ENCODE measurements around the gene C2CD4D. TPM values are rescaled to one million over a fixed set of nuclear protein-coding genes. Genes with fewer than 3 reads are reported as not detected.
"Not testable (repeated sequence)": the region's sequence is repeated elsewhere in the genome, so short reads cannot be mapped to it uniquely, and the experiment has no call there.

Gene C2CD4D
- total and polyA plus RNA-seq, 2 donors (not counting 1 experiment from before 2014, with no cell fraction given) = not detected

DNA sequence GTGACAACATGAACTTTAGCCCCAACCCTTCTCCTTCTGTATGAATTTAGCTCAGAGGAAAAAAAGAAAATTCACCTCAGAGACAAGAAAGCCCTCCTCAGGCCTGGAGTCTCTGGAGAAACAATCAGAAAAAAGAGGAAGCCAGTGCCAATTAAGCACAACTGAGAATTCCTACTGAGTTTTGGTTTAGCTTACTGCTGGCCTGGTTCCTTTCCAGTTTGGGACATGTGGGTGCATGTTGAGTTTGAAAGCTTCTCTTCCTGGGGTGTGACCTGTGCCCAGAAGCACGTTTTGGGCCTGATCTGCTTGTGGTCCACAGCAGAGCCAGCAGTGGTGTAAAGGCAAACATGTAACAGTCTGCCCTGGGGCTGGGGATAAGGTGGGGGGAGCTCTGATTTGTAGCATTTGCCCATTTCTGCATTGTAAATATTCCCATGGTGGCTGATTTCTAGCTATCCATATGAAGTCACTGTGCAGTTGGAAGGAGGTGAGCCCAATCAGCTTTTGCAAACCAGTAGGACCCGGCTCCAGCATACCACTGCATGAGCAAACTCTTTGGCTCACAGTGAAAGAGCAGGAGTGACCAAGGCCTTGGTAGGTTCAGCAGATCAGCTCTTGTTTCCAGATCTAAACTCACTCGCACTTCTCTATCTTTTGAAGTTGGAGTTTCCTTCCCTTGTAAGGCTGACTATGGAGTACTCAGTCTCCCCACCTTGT, 18.6 kb upstream of the C2CD4D start:
- Histone ChIP-seq H3K4me3 (replicated peaks in 1 of 4; ENCODE audit: control extremely low read depth in 1 of 4, insufficient read depth in 1 of 4, low read depth in 3 of 4, low read length in 4 of 4) (no peak overlapping the region), H3K79me2 (ENCODE audit: control insufficient read depth, insufficient read depth, low read length) (no peaks in the 10 kb centered on the region), H3K4me1 (ENCODE audit: control insufficient read depth, extremely low read depth, insufficient read depth, low read length) (no peaks in the 10 kb centered on the region), H3K36me3 (ENCODE audit: control insufficient read depth, insufficient read depth, low read length) (no peaks in the 10 kb centered on the region), H4K20me1 (ENCODE audit: control insufficient read depth, extremely low read depth, insufficient read depth, low read length) (no peaks in the 10 kb centered on the region), H3K9ac (ENCODE audit: insufficient read depth, low read length) (no peak overlapping the region), H2AFZ (ENCODE audit: low read length) (no peak overlapping the region), H3K27ac (ENCODE audit: insufficient read depth, low read length) (no peak overlapping the region), H3K9me3 (ENCODE audit: control insufficient read depth, insufficient read depth, low read depth, low read length) (no peaks in the 10 kb centered on the region), H3K27me3 (ENCODE audit: control insufficient read depth, insufficient read depth, low read length) (peaks cover 5% of the 10 kb centered on the region), H3K4me2 (ENCODE audit: extremely low read depth, insufficient read depth, low read length) (no peak overlapping the region)
- no peak for TF ChIP-seq EZH2 (IDR thresholded peaks at IDR 0.05; ENCODE audit: low read length, missing control alignments)
- TF ChIP-seq, protein P1, sequence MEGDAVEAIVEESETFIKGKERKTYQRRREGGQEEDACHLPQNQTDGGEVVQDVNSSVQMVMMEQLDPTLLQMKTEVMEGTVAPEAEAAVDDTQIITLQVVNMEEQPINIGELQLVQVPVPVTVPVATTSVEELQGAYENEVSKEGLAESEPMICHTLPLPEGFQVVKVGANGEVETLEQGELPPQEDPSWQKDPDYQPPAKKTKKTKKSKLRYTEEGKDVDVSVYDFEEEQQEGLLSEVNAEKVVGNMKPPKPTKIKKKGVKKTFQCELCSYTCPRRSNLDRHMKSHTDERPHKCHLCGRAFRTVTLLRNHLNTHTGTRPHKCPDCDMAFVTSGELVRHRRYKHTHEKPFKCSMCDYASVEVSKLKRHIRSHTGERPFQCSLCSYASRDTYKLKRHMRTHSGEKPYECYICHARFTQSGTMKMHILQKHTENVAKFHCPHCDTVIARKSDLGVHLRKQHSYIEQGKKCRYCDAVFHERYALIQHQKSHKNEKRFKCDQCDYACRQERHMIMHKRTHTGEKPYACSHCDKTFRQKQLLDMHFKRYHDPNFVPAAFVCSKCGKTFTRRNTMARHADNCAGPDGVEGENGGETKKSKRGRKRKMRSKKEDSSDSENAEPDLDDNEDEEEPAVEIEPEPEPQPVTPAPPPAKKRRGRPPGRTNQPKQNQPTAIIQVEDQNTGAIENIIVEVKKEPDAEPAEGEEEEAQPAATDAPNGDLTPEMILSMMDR (conservative IDR thresholded peaks at IDR 0.05 in 1 of 2, IDR thresholded peaks at IDR 0.05 in 1 of 2; ENCODE audit: low read depth in 1 of 2, low read length in 2 of 2) = no peak
- peak in 1 of 2 donors; percentile 28 for DNase-seq (ENCODE audit: low read depth in 2 of 2)

DNA sequence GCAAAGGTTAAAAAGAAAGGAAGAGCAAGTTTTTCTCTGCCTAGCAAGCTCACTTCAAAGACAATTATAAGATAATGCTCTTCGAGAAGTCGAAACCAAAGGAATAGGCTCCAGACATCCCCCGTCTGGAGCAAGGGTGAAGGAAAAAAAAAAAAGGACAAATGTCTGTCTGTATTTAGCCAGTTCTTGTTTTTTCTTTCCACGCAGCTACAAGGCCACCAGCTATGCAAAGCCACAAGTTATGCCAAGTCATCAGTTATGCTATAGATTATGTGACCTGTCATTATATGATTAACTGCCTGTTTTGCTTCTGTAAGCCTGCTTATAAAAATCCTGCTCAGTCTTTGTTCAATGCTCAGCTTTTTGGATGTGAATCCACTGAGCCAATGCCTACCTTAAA, 16.3 kb upstream of the C2CD4D start:
- Histone ChIP-seq H3K79me2 (ENCODE audit: control insufficient read depth, insufficient read depth, low read length) (no peaks in the 10 kb centered on the region), H3K4me1 (ENCODE audit: control insufficient read depth, extremely low read depth, insufficient read depth, low read length) (no peaks in the 10 kb centered on the region), H3K4me3 (replicated peaks in 1 of 4; ENCODE audit: control extremely low read depth in 1 of 4, insufficient read depth in 1 of 4, low read depth in 3 of 4, low read length in 4 of 4) (no peak overlapping the region), H3K36me3 (ENCODE audit: control insufficient read depth, insufficient read depth, low read length) (no peaks in the 10 kb centered on the region), H4K20me1 (ENCODE audit: control insufficient read depth, extremely low read depth, insufficient read depth, low read length) (no peaks in the 10 kb centered on the region), H2AFZ (ENCODE audit: low read length) (no peak overlapping the region), H3K9me3 (ENCODE audit: control insufficient read depth, insufficient read depth, low read depth, low read length) (no peaks in the 10 kb centered on the region), H3K27me3 (ENCODE audit: control insufficient read depth, insufficient read depth, low read length) (peaks cover 19% of the 10 kb centered on the region), H3K27ac (ENCODE audit: insufficient read depth, low read length) (no peak overlapping the region), H3K4me2 (ENCODE audit: extremely low read depth, insufficient read depth, low read length) (no peak overlapping the region), H3K9ac (ENCODE audit: insufficient read depth, low read length) (no peak overlapping the region)
- TF ChIP-seq EZH2 (IDR thresholded peaks at IDR 0.05; ENCODE audit: low read length, missing control alignments) = no peak
- TF ChIP-seq, protein P1 (conservative IDR thresholded peaks at IDR 0.05 in 1 of 2, IDR thresholded peaks at IDR 0.05 in 1 of 2; ENCODE audit: low read depth in 1 of 2, low read length in 2 of 2) = no peak
- DNase-seq (ENCODE audit: low read depth in 2 of 2) = no peak

DNA sequence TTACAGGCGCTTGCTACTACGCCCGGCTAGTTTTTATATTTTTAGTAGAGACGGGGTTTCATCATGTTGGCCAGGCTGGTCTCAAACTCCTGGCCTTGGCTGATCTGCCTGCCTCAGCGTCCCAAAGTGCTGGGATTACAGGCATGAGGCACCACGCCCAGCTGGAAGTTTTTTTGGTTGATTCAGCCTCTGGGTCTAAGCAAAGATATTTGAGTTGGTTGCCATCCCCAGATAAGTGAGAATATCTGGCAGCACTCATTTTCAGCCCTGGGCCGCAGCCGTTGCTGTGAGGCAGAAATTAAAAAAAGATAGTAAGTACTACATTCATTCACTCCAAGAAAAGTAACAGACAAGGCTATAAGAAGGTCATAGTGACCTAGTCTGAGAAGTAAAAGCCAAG, 15.9 kb upstream of the C2CD4D start:
- not testable (repeated sequence) for DNase-seq (ENCODE audit: low read depth in 2 of 2); H3K9ac ChIP-seq (ENCODE audit: insufficient read depth, low read length); H3K36me3 ChIP-seq (ENCODE audit: control insufficient read depth, insufficient read depth, low read length); H3K79me2 ChIP-seq (ENCODE audit: control insufficient read depth, insufficient read depth, low read length); H3K4me1 ChIP-seq (ENCODE audit: control insufficient read depth, extremely low read depth, insufficient read depth, low read length); H3K4me3 ChIP-seq (replicated peaks in 1 of 4; ENCODE audit: control extremely low read depth in 1 of 4, insufficient read depth in 1 of 4, low read depth in 3 of 4, low read length in 4 of 4); H4K20me1 ChIP-seq (ENCODE audit: control insufficient read depth, extremely low read depth, insufficient read depth, low read length); H3K9me3 ChIP-seq (ENCODE audit: control insufficient read depth, insufficient read depth, low read depth, low read length); H3K4me2 ChIP-seq (ENCODE audit: extremely low read depth, insufficient read depth, low read length); H2AFZ ChIP-seq (ENCODE audit: low read length); H3K27ac ChIP-seq (ENCODE audit: insufficient read depth, low read length)
- H3K27me3 ChIP-seq (ENCODE audit: control insufficient read depth, insufficient read depth, low read length) = peaks cover 19% of the 10 kb centered on the region
